HT1080 (cell line): ENCODE measurements around the gene EIF3J. TPM values are rescaled to one million over a fixed set of nuclear protein-coding genes. Genes with fewer than 3 reads are reported as not detected.
A peak's percentile ranks its signal among the peaks of the same experiment; 100 is the strongest.
"Not testable (repeated sequence)": the region's sequence is repeated elsewhere in the genome, so short reads cannot be mapped to it uniquely, and the experiment has no call there.

ENCODE experiments used
- DNase-seq: peaks from one replicate; pipeline ENCODE4 v3.0.0-alpha.2; 2015; ENCODE audit warnings: low read depth
- polyA plus RNA-seq, 2 experiments: library from polyadenylated mRNA; depleted of rRNA; stranded (reverse); fragments of >200 nt; gene quantifications; 2 replicates each; pipeline ENCODE4 v1.2.3, GENCODE V29; 2015
- total RNA-seq: library from RNA; depleted of rRNA; stranded (reverse); fragments of >200 nt; shearing (Covaris generic); gene quantifications from 2 replicates; pipeline ENCODE4 v1.2.3, GENCODE V29; 2014; rRNA removed

Gene EIF3J
- 36.3 and 57.1 TPM in 2 replicates for total RNA-seq
- polyA plus RNA-seq (2015; cell fraction: cytosol; rRNA removed), result 67.5 and 79.1 TPM in 2 replicates
- 77.3 and 82.5 TPM in 2 replicates for polyA plus RNA-seq (2015; cell fraction: nucleus; rRNA removed)

GRCh38 chr15:44536962-44537734 lies at the start of gene EIF3J:
TSS of gene EIF3J (plus strand) at chr15:44537147. CDS start at chr15:44537195, 48 bp downstream.
- DNase-seq, result peak; percentile 36

- DNase-seq, result peak; percentile 90
Measured at GRCh38 chr15:44489464-44489863, 47.5 kb upstream of the EIF3J start.

- DNase-seq, result peak; percentile 21
Measured at GRCh38 chr15:44490622-44491021, 46.3 kb upstream of the EIF3J start.

- DNase-seq, result no peak
Measured at GRCh38 chr15:44492040-44492439, 44.9 kb upstream of the EIF3J start.

- DNase-seq, result no peak
Measured at GRCh38 chr15:44492672-44493071, 44.3 kb upstream of the EIF3J start.

GRCh38 chr15:44495562-44495961 lies 41.4 kb upstream of the EIF3J start:
- no peak for DNase-seq

- no peak for DNase-seq
Measured at GRCh38 chr15:44500555-44500954, 36.4 kb upstream of the EIF3J start.

GRCh38 chr15:44501768-44502366 lies 35.1 kb upstream of the EIF3J start:
- peak; percentile 7 for DNase-seq

- DNase-seq, result no peak
Measured at GRCh38 chr15:44516436-44516835, 20.5 kb upstream of the EIF3J start.

- no peak for DNase-seq
Measured at GRCh38 chr15:44519537-44519936, 17.4 kb upstream of the EIF3J start.

- DNase-seq, result no peak
Measured at GRCh38 chr15:44525018-44525417, 11.9 kb upstream of the EIF3J start.

- DNase-seq, result no peak
Measured at GRCh38 chr15:44527241-44527640, 9.7 kb upstream of the EIF3J start.

GRCh38 chr15:44529864-44530604 lies 6.9 kb upstream of the EIF3J start:
- no peak for DNase-seq

- DNase-seq, result no peak
Measured at GRCh38 chr15:44530653-44531052, 6.3 kb upstream of the EIF3J start.

GRCh38 chr15:44532275-44532674 lies 4.7 kb upstream of the EIF3J start:
- DNase-seq, result not testable (repeated sequence)

GRCh38 chr15:44532689-44533088 lies 4.3 kb upstream of the EIF3J start:
- peak; percentile 14 for DNase-seq

GRCh38 chr15:44535092-44535491 lies 1.9 kb upstream of the EIF3J start:
- no peak for DNase-seq

GRCh38 chr15:44535523-44536301 lies 1.2 kb upstream of the EIF3J start:
- no peak for DNase-seq

- DNase-seq, result peak; percentile 95
Measured at GRCh38 chr15:44536302-44536961, 515 bp upstream of the EIF3J start.

GRCh38 chr15:44537735-44538240 lies 841 bp downstream of the EIF3J start:
- no peak for DNase-seq
